ENCODE results near the gene NUCKS1. TPM values are rescaled to one million over a fixed set of nuclear protein-coding genes. Genes with fewer than 3 reads are reported as not detected.

The NUCKS1 gene
- total and polyA plus RNA-seq, 2 of the 13 experiments (the other 11 are each of a cell fraction or from before 2014, with no cell fraction given) = 35.5 to 117 TPM

GRCh38 chr1:205677167-205677566, 72.8 kb downstream of the NUCKS1 start (continued):
- no peak for TF ChIP-seq ZNF280D (CRISPR knock-in tag; IDR thresholded peaks at IDR 0.05)
- TF ChIP-seq SMARCC2 (IDR thresholded peaks at IDR 0.05) = no peak
- no peak for TF ChIP-seq ZNF180 (CRISPR knock-in tag; IDR thresholded peaks at IDR 0.05; ENCODE audit: borderline replicate concordance, low read depth)
- TF ChIP-seq HOXA3 (CRISPR knock-in tag; IDR thresholded peaks at IDR 0.05) = no peak; the same call in 1 of the 2 replicates
- TF ChIP-seq TFAP4 (IDR thresholded peaks at IDR 0.05; ENCODE audit: borderline replicate concordance, low read depth) = 0 out of 2 replicates have a peak, but pooled peaks have one; percentile 22
- TF ChIP-seq SALL1 (CRISPR knock-in tag; IDR thresholded peaks at IDR 0.05) = no peak
- TF ChIP-seq HNF4A (CRISPR knock-in tag; IDR thresholded peaks at IDR 0.05) = peak; percentile 82
- TF ChIP-seq HNF4G (IDR thresholded peaks at IDR 0.05; ENCODE audit: borderline replicate concordance, low read depth, low read length) = peak; percentile 29; the same call in 1 of the 2 replicates
- no peak for TF ChIP-seq HNF4G (CRISPR knock-in tag; IDR thresholded peaks at IDR 0.05; ENCODE audit: borderline replicate concordance, low read depth)
- no peak for TF ChIP-seq HNRNPK (IDR thresholded peaks at IDR 0.05; ENCODE audit: low read depth, low read length, poor library complexity, severe bottlenecking)
- TF ChIP-seq ZNF572 (CRISPR knock-in tag; IDR thresholded peaks at IDR 0.05) = no peak
- TF ChIP-seq ZFX (CRISPR knock-in tag; IDR thresholded peaks at IDR 0.05; ENCODE audit: low read depth) = peak; percentile 19; the same call in 1 of the 2 replicates
- no peak for TF ChIP-seq ZNF432 (CRISPR knock-in tag; IDR thresholded peaks at IDR 0.05; ENCODE audit: borderline replicate concordance)
- TF ChIP-seq NFE2 (CRISPR knock-in tag; IDR thresholded peaks at IDR 0.05) = no peak
- no peak for TF ChIP-seq MEF2D (CRISPR knock-in tag; IDR thresholded peaks at IDR 0.05)
- TF ChIP-seq REST (IDR thresholded peaks at IDR 0.05; ENCODE audit: borderline replicate concordance in 1 of 2, low read depth in 1 of 2, low read length in 2 of 2) = no peak
- TF ChIP-seq ZBTB7A (CRISPR knock-in tag; IDR thresholded peaks at IDR 0.05) = peak; percentile 12; the same call in 1 of the 2 replicates
- TF ChIP-seq MED1 (CRISPR knock-in tag; IDR thresholded peaks at IDR 0.05) = 0 out of 2 replicates have a peak, but pooled peaks have one; percentile 21
- TF ChIP-seq ESRRA (CRISPR knock-in tag; IDR thresholded peaks at IDR 0.05; ENCODE audit: low read depth) = 0 out of 2 replicates have a peak, but pooled peaks have one; percentile 34
- TF ChIP-seq SAP130 (CRISPR knock-in tag; IDR thresholded peaks at IDR 0.05; ENCODE audit: low read depth) = 0 out of 2 replicates have a peak, but pooled peaks have one; percentile 19
- no peak for TF ChIP-seq ZNF274 (CRISPR knock-in tag; IDR thresholded peaks at IDR 0.05)
- peak; percentile 24 for TF ChIP-seq TEAD3 (CRISPR knock-in tag; optimal IDR thresholded peaks at IDR 0.05; ENCODE audit: borderline replicate concordance)

All from HepG2 (cell line).